Ectodermal cell (in vitro differentiated cells): ENCODE data around the gene CAPN5.

ENCODE experiments used
- H3K27ac ChIP-seq: 2 replicates; pipeline ENCODE4 v1.7.0; 2013; ENCODE audit warnings: mild to moderate bottlenecking, low read depth, low read length; ENCODE audit not compliant: insufficient read depth, poor library complexity, severe bottlenecking
- H3K27me3 ChIP-seq: 2 replicates; pipeline ENCODE4 v1.7.0; 2013; ENCODE audit warnings: mild to moderate bottlenecking, low read length; ENCODE audit not compliant: insufficient read depth, control insufficient read depth, poor library complexity, severe bottlenecking
- H3K36me3 ChIP-seq: one replicate; pipeline ENCODE4 v1.7.0; 2013; ENCODE audit warnings: low read length; ENCODE audit not compliant: control insufficient read depth, insufficient read depth
- H3K4me1 ChIP-seq: one replicate; pipeline ENCODE4 v1.7.0; 2013; ENCODE audit warnings: low read length; ENCODE audit not compliant: control insufficient read depth, insufficient read depth
- H3K4me3 ChIP-seq: 2 replicates; pipeline ENCODE4 v1.7.0; 2013; ENCODE audit warnings: low read depth, low read length, control low read depth; ENCODE audit not compliant: insufficient read depth
- H3K9me3 ChIP-seq: 2 replicates; pipeline ENCODE4 v1.7.0; 2013; ENCODE audit warnings: mild to moderate bottlenecking, low read length, moderate library complexity; ENCODE audit not compliant: control insufficient read depth
- WGBS, 2 experiments: methylation state at CpG; one replicate each; pipeline ENCODE4 v1.1.7; 2013; ENCODE audit warnings: missing lambda C conversion rate in 2 of 2; 5-methylcytosine and 5-hydroxymethylcytosine counted together

The CAPN5 gene

GRCh38 chr11:77150836-77151235 lies 84.1 kb downstream of the CAPN5 start:
- H3K27ac ChIP-seq = no peak overlapping the region

GRCh38 chr11:77151804-77152509 lies 85.2 kb downstream of the CAPN5 start:
- no peak overlapping the region for H3K27ac ChIP-seq
- WGBS, 2 experiments = 91 to 94% methylated on average over 9 of the region's 11 CpGs
- H3K4me1 ChIP-seq = peaks cover 15% of the 10 kb centered on the region
- H3K36me3 ChIP-seq = no peaks in the 10 kb centered on the region
- H3K4me3 ChIP-seq = no peak overlapping the region
- no peaks in the 10 kb centered on the region for H3K9me3 ChIP-seq
- H3K27me3 ChIP-seq = no peaks in the 10 kb centered on the region

More at GRCh38 chr11:77150836-77151235, 84.1 kb downstream of the CAPN5 start:
- H3K4me3 ChIP-seq = no peak overlapping the region
- peaks cover 15% of the 10 kb centered on the region for H3K4me1 ChIP-seq
- H3K9me3 ChIP-seq = no peaks in the 10 kb centered on the region
- H3K27me3 ChIP-seq = no peaks in the 10 kb centered on the region
- H3K36me3 ChIP-seq = no peaks in the 10 kb centered on the region
- WGBS, 2 experiments = 93 to 95% methylated on average over 10 of the region's 10 CpGs

GRCh38 chr11:77152846-77153245 lies 86.1 kb downstream of the CAPN5 start:
- Histone ChIP-seq H3K27ac (no peak overlapping the region), H3K9me3 (no peaks in the 10 kb centered on the region), H3K4me3 (no peak overlapping the region), H3K36me3 (no peaks in the 10 kb centered on the region), H3K4me1 (peaks cover 12% of the 10 kb centered on the region), H3K27me3 (no peaks in the 10 kb centered on the region)
- WGBS, 2 experiments = 94 to 96% methylated on average over 6 of the region's 6 CpGs

GRCh38 chr11:77153276-77154185 lies 86.8 kb downstream of the CAPN5 start:
- Histone ChIP-seq H3K9me3 (no peaks in the 10 kb centered on the region), H3K27ac (no peak overlapping the region), H3K4me1 (peaks cover 12% of the 10 kb centered on the region), H3K4me3 (no peak overlapping the region), H3K36me3 (no peaks in the 10 kb centered on the region), H3K27me3 (no peaks in the 10 kb centered on the region)
- WGBS, 2 experiments = 89 to 91% methylated on average over 20 of the region's 20 CpGs

- Histone ChIP-seq H3K4me1 (peaks cover 5% of the 10 kb centered on the region), H3K27me3 (no peaks in the 10 kb centered on the region), H3K27ac (no peak overlapping the region), H3K9me3 (no peaks in the 10 kb centered on the region), H3K4me3 (no peak overlapping the region), H3K36me3 (no peaks in the 10 kb centered on the region)
- 89 to 92% methylated on average over 9 of the region's 10 CpGs for WGBS, 2 experiments
Measured at GRCh38 chr11:77154381-77155081, 87.8 kb downstream of the CAPN5 start.

GRCh38 chr11:77155082-77155475 lies 88.3 kb downstream of the CAPN5 start:
- no peaks in the 10 kb centered on the region for H3K27me3 ChIP-seq
- H3K27ac ChIP-seq = no peak overlapping the region
- H3K4me3 ChIP-seq = no peak overlapping the region
- H3K36me3 ChIP-seq = no peaks in the 10 kb centered on the region
- H3K4me1 ChIP-seq = no peaks in the 10 kb centered on the region
- H3K9me3 ChIP-seq = no peaks in the 10 kb centered on the region
- WGBS, 2 experiments = 93% methylated on average over 3 of the region's 4 CpGs

GRCh38 chr11:77155556-77156130 lies 88.9 kb downstream of the CAPN5 start:
- no peak overlapping the region for H3K27ac ChIP-seq
- no peaks in the 10 kb centered on the region for H3K4me1 ChIP-seq
- H3K36me3 ChIP-seq = no peaks in the 10 kb centered on the region
- no peak overlapping the region for H3K4me3 ChIP-seq
- no peaks in the 10 kb centered on the region for H3K27me3 ChIP-seq
- no peaks in the 10 kb centered on the region for H3K9me3 ChIP-seq
- 93 to 94% methylated on average over 13 of the region's 13 CpGs for WGBS, 2 experiments

GRCh38 chr11:77156396-77157195 lies 89.8 kb downstream of the CAPN5 start:
- H3K27me3 ChIP-seq = no peaks in the 10 kb centered on the region
- no peaks in the 10 kb centered on the region for H3K4me1 ChIP-seq
- no peaks in the 10 kb centered on the region for H3K9me3 ChIP-seq
- no peak overlapping the region for H3K4me3 ChIP-seq
- WGBS, 2 experiments = 94 to 95% methylated on average over 26 of the region's 26 CpGs
- H3K36me3 ChIP-seq = no peaks in the 10 kb centered on the region
- H3K27ac ChIP-seq = no peak overlapping the region

- no peaks in the 10 kb centered on the region for H3K36me3 ChIP-seq
- WGBS, 2 experiments = 91 to 93% methylated on average over 19 of the region's 19 CpGs
- H3K4me3 ChIP-seq = no peak overlapping the region
- no peak overlapping the region for H3K27ac ChIP-seq
- H3K27me3 ChIP-seq = no peaks in the 10 kb centered on the region
- H3K9me3 ChIP-seq = no peaks in the 10 kb centered on the region
- no peaks in the 10 kb centered on the region for H3K4me1 ChIP-seq
Measured at GRCh38 chr11:77158041-77158695, 91.4 kb downstream of the CAPN5 start.
